ENCODE results near the gene CNTN6.
A peak's percentile ranks its signal among the peaks of the same experiment; 100 is the strongest.

CNTN6 gene

DNA sequence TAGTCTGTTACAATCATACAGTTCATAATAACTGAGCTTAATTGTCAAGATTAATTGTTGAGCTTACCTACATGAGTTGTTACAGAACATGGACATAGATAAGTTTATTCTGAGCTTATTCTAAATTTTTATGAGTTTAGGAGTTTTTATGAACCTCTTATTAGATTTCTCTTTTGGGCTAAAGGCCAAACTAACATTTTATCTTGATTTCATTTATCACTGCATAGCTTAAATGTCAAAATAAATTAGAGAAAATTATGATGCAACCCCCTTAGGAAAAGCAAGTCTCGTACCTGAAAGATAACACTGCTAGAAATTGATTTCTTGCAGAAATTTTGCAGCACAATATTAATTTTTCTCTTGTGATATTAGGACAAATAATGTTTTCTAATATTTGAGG, 54.5 kb downstream of the CNTN6 start:
- in situ Hi-C loops (cut with HindIII; ENCODE audit: low pct_ligation_motif_present, low pct_unique_long_range_greater_than_20kb, low sequenced_read_pairs) = no loop called here
- DNase-seq = no peak

DNA sequence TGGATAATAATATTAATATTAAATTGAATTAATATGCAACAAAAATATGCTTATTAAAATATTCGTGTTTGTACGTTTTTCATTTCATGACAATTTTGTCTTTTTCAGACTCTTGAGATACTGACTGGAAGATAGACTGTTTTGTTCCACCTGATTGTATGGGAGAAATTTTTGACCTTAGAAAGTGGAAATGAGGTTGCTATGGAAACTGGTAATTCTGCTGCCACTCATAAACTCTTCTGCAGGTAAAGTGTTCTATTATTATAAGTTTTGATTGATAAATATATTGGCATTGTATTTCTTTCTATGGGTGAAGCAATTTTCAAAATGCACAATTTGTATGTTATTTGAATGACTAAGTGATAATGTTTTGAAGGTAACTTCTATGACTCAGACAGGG, 55.0 kb downstream of the CNTN6 start:
- no peak for DNase-seq
- in situ Hi-C loops (cut with HindIII; ENCODE audit: low pct_ligation_motif_present, low pct_unique_long_range_greater_than_20kb, low sequenced_read_pairs) = no loop called here

- in situ Hi-C loops (cut with HindIII; ENCODE audit: low pct_ligation_motif_present, low pct_unique_long_range_greater_than_20kb, low sequenced_read_pairs) = no loop called here
- no peak for DNase-seq
These were observed 71.3 kb downstream of the CNTN6 start for GRCh38 chr3:1164101-1164500.

DNA sequence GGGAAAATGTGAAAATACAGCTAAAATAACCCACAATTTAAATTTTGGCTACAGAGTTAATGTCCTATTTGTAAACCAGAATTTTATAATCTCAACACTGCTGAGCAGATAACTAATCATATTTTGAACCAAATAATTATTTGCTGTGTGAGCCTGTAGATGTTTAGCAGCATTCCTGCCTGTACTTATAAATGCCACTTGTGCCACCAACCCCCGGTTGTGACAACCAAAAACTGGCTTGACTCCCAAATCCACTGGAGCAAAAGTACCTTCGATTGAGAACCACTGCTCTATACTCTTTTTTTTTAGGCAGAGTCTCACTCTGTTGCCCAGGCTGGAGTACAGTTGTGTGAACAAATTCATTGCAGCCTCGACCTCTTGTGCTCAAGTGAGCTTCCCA, 78.5 kb downstream of the CNTN6 start:
- in situ Hi-C loops (cut with HindIII; ENCODE audit: low pct_ligation_motif_present, low pct_unique_long_range_greater_than_20kb, low sequenced_read_pairs) = no loop called here
- no peak for DNase-seq

DNA sequence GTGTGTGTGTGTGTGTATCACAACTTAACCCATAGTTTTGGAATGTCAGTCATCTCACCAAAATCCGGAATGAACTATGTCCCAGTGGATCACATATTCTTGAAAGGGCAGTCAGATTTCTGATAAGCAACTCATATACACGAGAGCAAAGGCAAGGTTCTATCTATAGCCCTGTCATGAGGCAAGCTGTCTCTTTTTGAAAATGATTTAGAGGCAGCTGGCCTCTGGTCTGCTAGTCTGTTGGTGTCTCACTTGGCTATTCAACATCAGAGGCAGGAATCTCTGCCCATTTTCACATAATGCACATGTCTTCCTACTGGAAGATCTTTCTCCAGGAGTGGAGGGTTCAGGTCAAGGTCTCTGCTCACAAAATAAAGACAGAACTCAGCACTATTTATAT, 79.8 kb downstream of the CNTN6 start:
- no peak for DNase-seq
- in situ Hi-C loops (cut with HindIII; ENCODE audit: low pct_ligation_motif_present, low pct_unique_long_range_greater_than_20kb, low sequenced_read_pairs) = no loop called here

GRCh38 chr3:1179146-1179545, 86.3 kb downstream of the CNTN6 start:
- in situ Hi-C loops (cut with HindIII; ENCODE audit: low pct_ligation_motif_present, low pct_unique_long_range_greater_than_20kb, low sequenced_read_pairs) = no loop called here
- no peak for DNase-seq

DNA sequence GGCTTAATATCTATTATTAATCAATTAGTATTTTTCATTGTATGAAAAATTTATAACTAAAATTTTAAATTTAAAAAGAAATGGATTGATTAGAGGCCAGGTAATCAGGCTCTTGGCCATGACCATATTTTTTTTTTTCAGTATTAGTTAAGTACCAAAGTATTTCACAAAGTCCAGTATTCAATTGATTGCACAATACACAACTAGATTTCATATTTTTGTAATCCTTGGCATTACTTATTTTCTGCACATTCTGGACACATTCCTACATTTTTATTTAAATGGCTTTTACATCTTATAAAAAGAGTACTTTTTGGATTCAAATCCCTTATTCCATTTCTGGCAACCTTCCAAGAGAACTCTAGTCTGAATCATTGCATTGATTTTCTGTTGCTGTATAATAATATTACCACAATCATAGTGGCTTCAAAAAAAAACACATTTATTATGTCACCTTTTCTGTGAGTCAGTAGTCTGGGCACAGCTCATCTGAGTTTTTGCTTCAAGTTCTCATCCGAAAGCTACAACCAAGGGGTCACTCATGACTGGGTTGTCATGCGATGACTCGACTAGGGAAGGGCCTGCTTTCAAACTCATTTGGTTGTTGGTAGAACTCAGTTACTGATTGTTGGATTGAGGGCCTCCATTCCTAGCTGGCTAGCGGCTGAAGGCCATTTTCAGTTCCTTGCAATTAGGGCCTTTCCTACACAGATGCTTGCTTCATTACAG, 90.7 kb downstream of the CNTN6 start:
- peak; percentile 69 for DNase-seq
- in situ Hi-C loops (cut with HindIII; ENCODE audit: low pct_ligation_motif_present, low pct_unique_long_range_greater_than_20kb, low sequenced_read_pairs) = no loop called here

- in situ Hi-C loops (cut with HindIII; ENCODE audit: low pct_ligation_motif_present, low pct_unique_long_range_greater_than_20kb, low sequenced_read_pairs) = no loop called here
- DNase-seq = peak; percentile 55
These were observed 97.7 kb downstream of the CNTN6 start for GRCh38 chr3:1190569-1190968.

DNA sequence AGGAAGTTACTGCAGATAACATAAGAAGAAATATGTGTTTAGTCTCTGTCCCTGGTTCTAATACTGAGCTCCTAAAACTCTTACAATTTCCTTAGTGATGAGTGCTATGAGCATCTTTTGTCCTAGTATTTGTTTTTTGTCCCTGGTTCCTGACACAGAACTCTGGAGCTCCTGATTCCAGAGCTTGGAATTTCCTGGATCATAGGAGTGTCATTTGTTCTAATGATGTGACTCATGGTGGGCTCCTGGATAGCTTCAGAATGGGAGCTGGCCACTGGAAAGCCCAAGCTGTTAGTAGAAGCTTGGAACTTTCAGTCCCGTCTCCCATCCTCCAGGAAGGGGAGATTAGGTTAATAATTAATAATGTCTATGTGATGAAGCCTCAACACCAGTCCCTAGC, 98.2 kb downstream of the CNTN6 start:
- DNase-seq = peak; percentile 54
- in situ Hi-C loops (cut with HindIII; ENCODE audit: low pct_ligation_motif_present, low pct_unique_long_range_greater_than_20kb, low sequenced_read_pairs) = no loop called here

DNA sequence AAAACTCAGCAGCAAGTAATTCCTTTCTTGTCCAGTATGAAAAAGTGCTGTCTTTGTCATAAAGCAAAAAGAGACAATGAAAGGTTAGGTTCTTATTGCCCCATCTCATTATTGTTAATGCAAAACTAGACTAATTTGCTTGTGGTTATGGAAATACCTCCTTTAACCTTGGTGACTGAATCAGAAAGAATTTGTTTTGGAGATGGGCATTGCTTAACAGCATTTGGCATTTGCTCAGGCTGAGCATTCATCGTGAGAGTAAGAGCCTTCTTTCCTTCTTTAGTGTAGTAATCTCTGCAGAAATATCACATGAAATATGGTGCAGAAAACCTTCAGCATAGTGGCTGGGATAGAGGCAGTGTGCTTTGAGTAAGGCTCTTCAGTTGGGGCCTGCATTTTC, 103.1 kb downstream of the CNTN6 start:
- peak; percentile 39 for DNase-seq
- in situ Hi-C loops (cut with HindIII; ENCODE audit: low pct_ligation_motif_present, low pct_unique_long_range_greater_than_20kb, low sequenced_read_pairs) = no loop called here

GRCh38 chr3:1197051-1197450, 104.2 kb downstream of the CNTN6 start:
- in situ Hi-C loops (cut with HindIII; ENCODE audit: low pct_ligation_motif_present, low pct_unique_long_range_greater_than_20kb, low sequenced_read_pairs) = no loop called here
- DNase-seq = no peak

DNA sequence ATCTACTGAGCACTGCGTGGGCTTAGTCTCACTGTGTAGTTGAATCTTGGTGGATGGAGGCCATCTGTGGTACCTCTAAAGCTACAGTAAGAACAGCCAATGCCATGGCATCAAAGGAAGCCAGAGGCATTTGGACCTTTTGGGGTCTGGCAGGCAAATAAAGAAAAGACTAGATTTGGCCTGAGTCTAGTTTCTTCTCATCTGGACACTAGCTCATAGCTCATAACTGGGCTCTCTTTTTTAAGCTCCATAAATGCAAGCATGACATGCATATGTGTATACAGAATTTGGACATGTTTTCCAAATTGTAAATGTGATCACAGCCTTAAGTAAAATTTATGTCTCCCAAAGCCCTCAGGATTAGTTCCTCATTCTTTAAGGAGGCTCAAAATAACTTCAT, 107.5 kb downstream of the CNTN6 start:
- no peak for DNase-seq
- in situ Hi-C loops (cut with HindIII; ENCODE audit: low pct_ligation_motif_present, low pct_unique_long_range_greater_than_20kb, low sequenced_read_pairs) = no loop called here

- in situ Hi-C loops (cut with HindIII; ENCODE audit: low pct_ligation_motif_present, low pct_unique_long_range_greater_than_20kb, low sequenced_read_pairs) = no loop called here
- no peak for DNase-seq
These were observed 115.1 kb downstream of the CNTN6 start for GRCh38 chr3:1207904-1208303.

DNA sequence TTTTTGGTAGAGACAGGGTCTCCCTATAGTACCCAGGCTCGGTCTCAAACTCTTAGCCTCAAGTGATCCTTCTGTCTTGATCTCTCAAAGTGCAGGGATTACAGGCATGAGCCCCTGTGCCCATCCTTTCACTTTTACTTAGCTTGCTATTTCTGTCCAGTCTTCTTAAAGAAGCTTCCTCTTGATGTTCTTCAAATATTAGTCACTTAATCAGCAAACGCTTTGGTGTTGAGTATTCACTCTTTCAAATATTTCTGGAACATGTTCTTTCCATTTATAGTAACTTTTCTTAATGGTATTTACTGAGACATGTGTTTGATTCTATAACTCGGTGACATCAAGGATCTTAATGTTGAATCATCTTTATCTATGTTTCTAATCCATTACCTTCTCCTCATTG, 122.1 kb downstream of the CNTN6 start:
- in situ Hi-C loops (cut with HindIII; ENCODE audit: low pct_ligation_motif_present, low pct_unique_long_range_greater_than_20kb, low sequenced_read_pairs) = no loop called here

DNA sequence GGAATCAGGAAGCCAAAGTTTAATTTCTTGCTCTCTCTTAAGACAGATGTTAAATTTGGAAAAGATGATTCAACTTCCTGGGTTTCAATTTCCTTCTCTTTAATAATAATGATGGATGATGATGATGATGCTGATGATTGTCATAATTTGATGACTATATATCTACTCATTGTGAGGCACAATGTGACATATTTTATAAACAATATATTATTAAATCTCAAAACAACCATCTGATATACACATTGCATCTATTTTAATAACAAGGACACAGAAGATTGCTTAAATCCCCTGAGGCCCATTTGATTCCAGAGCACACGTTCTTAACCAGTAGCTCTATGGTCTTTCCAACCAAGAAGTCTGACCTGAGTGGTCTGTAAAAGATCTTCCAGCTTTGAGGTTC, 124.0 kb downstream of the CNTN6 start:
- in situ Hi-C loops (cut with HindIII; ENCODE audit: low pct_ligation_motif_present, low pct_unique_long_range_greater_than_20kb, low sequenced_read_pairs) = no loop called here
- no peak for DNase-seq

More for the DNA sequence above, 122.1 kb downstream of the CNTN6 start:
- DNase-seq = no peak

DNA sequence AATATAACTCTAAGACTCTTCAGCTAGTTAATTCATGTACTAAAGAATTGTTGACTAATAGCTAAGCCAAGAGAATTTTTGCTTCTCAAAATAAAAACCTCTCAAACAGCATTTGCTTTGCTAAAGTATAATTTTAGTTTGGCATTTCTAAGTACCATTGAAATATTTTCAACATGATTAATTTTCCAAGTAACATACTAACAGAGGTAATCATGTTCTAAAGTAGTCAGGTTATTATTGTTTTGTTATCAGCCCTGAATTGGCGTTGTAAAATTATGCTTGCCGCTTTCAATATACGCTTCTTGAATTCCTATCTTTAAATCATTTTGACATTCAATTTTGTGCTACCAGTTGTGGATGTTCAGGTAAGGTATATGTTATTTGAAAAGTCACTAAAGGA, 134.3 kb downstream of the CNTN6 start:
- in situ Hi-C loops (cut with HindIII; ENCODE audit: low pct_ligation_motif_present, low pct_unique_long_range_greater_than_20kb, low sequenced_read_pairs) = no loop called here
- DNase-seq = no peak

- no peak for DNase-seq
- in situ Hi-C loops (cut with HindIII; ENCODE audit: low pct_ligation_motif_present, low pct_unique_long_range_greater_than_20kb, low sequenced_read_pairs) = no loop called here
These were observed 135.5 kb downstream of the CNTN6 start for GRCh38 chr3:1228289-1228688.

DNA sequence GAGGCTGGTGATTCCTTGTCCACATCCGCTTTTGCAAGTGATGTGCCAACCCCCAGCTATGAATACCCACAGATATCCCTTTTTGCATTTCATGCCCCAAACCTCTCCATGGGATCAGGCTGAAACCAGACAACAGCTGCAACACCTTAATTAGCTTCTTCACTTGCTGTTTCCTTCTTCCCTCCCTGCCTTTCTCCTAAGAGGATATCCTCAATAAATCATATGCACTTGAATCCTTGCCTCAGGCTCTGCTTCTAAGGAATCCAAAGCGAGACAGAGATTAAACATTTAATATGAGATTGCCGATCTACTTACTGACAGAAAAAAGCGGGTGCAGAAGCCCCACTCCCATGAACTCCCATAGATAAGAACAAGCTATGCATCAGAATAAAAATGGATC, 138.1 kb downstream of the CNTN6 start:
- in situ Hi-C loops (cut with HindIII; ENCODE audit: low pct_ligation_motif_present, low pct_unique_long_range_greater_than_20kb, low sequenced_read_pairs) = no loop called here
- no peak for DNase-seq

- no peak for DNase-seq
- in situ Hi-C loops (cut with HindIII; ENCODE audit: low pct_ligation_motif_present, low pct_unique_long_range_greater_than_20kb, low sequenced_read_pairs) = no loop called here
These were observed 139.5 kb downstream of the CNTN6 start for GRCh38 chr3:1232276-1232675.

DNA sequence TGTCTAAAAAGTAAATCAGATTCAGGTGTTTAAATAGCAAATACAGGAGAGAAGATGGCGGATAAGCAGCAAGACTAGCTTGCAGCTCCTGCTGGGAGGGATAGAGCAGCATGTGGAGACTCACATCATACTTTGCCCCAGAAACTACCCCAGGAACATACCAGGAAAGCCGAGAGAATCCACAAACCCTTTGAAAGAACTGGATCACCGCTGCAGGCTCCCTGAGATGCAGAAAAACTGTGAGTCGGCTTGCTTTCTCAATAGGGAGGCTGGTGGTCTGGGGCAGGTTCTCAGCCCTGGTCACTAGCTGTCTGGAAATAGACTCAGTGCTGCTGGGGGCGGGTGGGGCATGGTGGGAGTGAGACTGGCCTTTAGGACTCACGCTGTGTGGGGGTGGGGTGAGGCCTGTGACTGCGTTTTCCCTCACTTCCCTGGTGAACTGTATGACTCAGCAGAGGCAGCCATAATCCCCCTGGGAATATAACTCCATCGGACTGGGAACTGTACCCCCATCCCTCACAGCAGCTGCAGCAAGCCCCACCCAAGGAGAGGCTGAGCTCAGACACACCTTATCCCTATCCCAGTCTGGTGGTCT, 142.8 kb downstream of the CNTN6 start:
- no peak for DNase-seq
- in situ Hi-C loops (cut with HindIII; ENCODE audit: low pct_ligation_motif_present, low pct_unique_long_range_greater_than_20kb, low sequenced_read_pairs) = no loop called here
